Measurements from ENCODE around the gene EFCAB6. TPM values are rescaled to one million over a fixed set of nuclear protein-coding genes. Genes with fewer than 3 reads are reported as not detected.

The EFCAB6 gene
- total RNA-seq, 1 donor from 2014 or later: not detected

- ChIA-PET POLR2A (no interaction called here), CTCF (no interaction called here)
- no peak overlapping the region for H3K4me3 Mint-ChIP-seq
- H3K9me3 Mint-ChIP-seq: no peaks in the 10 kb centered on the region
- H3K4me1 Mint-ChIP-seq: no peaks in the 10 kb centered on the region
- no peak for ATAC-seq (ENCODE audit: low read depth)
- H3K27ac Mint-ChIP-seq: no peak overlapping the region
- intact Hi-C loops (cut with micrococcal nuclease): no loop called here
- H3K36me3 Mint-ChIP-seq (ENCODE audit: low read depth): no peaks in the 10 kb centered on the region
- DNase-seq: no peak
- TF ChIP-seq CTCF (IDR thresholded peaks at IDR 0.05): no peak
- H3K27me3 Mint-ChIP-seq: peaks cover 11% of the 10 kb centered on the region
These were observed 281.5 kb downstream of the EFCAB6 start for GRCh38 chr22:43530349-43531201.

- ChIA-PET POLR2A (no interaction called here), CTCF (no interaction called here)
- Mint-ChIP-seq H3K27me3 (peaks cover 8% of the 10 kb centered on the region), H3K36me3 (ENCODE audit: low read depth) (no peaks in the 10 kb centered on the region), H3K27ac (no peak overlapping the region), H3K4me1 (no peaks in the 10 kb centered on the region), H3K4me3 (no peak overlapping the region), H3K9me3 (no peaks in the 10 kb centered on the region)
- intact Hi-C loops (cut with micrococcal nuclease): no loop called here
- no peak for ATAC-seq (ENCODE audit: low read depth)
- no peak for TF ChIP-seq CTCF (IDR thresholded peaks at IDR 0.05)
- no peak for DNase-seq
These were observed 282.2 kb downstream of the EFCAB6 start for GRCh38 chr22:43529934-43530333.

- TF ChIP-seq CTCF (IDR thresholded peaks at IDR 0.05): no peak
- no peaks in the 10 kb centered on the region for H3K36me3 Mint-ChIP-seq (ENCODE audit: low read depth)
- CTCF ChIA-PET: no interaction called here
- intact Hi-C loops (cut with micrococcal nuclease): no loop called here
- no peaks in the 10 kb centered on the region for H3K9me3 Mint-ChIP-seq
- ATAC-seq (ENCODE audit: low read depth) (no peak), DNase-seq (no peak)
- peaks cover 8% of the 10 kb centered on the region for H3K27me3 Mint-ChIP-seq
- no peak overlapping the region for H3K27ac Mint-ChIP-seq
- POLR2A ChIA-PET: no interaction called here
- H3K4me3 Mint-ChIP-seq: no peak overlapping the region
- no peaks in the 10 kb centered on the region for H3K4me1 Mint-ChIP-seq
These were observed 282.6 kb downstream of the EFCAB6 start for GRCh38 chr22:43529461-43529860.

GRCh38 chr22:43528601-43529360 is 283.3 kb downstream of the EFCAB6 start:
- H3K27ac Mint-ChIP-seq: no peak overlapping the region
- H3K4me3 Mint-ChIP-seq: no peak overlapping the region
- ATAC-seq (ENCODE audit: low read depth): no peak

More at GRCh38 chr22:43528601-43529360, 283.3 kb downstream of the EFCAB6 start:
- no peaks in the 10 kb centered on the region for H3K4me1 Mint-ChIP-seq
- H3K27me3 Mint-ChIP-seq: peaks cover 8% of the 10 kb centered on the region
- intact Hi-C loops (cut with micrococcal nuclease): no loop called here
- no peaks in the 10 kb centered on the region for H3K36me3 Mint-ChIP-seq (ENCODE audit: low read depth)
- DNase-seq: no peak
- TF ChIP-seq CTCF (IDR thresholded peaks at IDR 0.05): no peak
- no peaks in the 10 kb centered on the region for H3K9me3 Mint-ChIP-seq
- ChIA-PET POLR2A (no interaction called here), CTCF (no interaction called here)
